A549 (cell line): ENCODE measurements around the gene COPS3.

Experiments
- BHLHE40 ChIP-seq: IDR thresholded peaks from 2 replicates; pipeline ENCODE4 v1.6.1; 2012; ENCODE audit warnings: low read depth, low read length, inconsistent platforms
- CHD2 ChIP-seq: fragments of 150-350 bp; IDR thresholded peaks from 2 replicates; pipeline ENCODE4 v1.6.1; 2014; ENCODE audit warnings: low read length; ENCODE audit not compliant: partially characterized antibody
- CHD4 ChIP-seq: fragments of 200-600 bp; sonication (generic); IDR thresholded peaks from 2 replicates; pipeline ENCODE4 v1.6.1; 2016; ENCODE audit warnings: antibody characterized with exemption, mild to moderate bottlenecking, borderline replicate concordance
- KDM1A ChIP-seq: fragments of 200-600 bp; sonication (generic); IDR thresholded peaks from 2 replicates; pipeline ENCODE4 v1.6.1; 2016; ENCODE audit warnings: low read depth, mild to moderate bottlenecking
- POLR2AphosphoS2 ChIP-seq: conservative IDR thresholded peaks from 2 replicates; pipeline ENCODE4 v1.6.1; 2012; ENCODE audit warnings: low read length, improper control_type of control experiment, inconsistent platforms
- RFX5 ChIP-seq: fragments of 450-650 bp; IDR thresholded peaks from 2 replicates; pipeline ENCODE4 v1.7.1; 2014; ENCODE audit warnings: antibody characterized with exemption, mild to moderate bottlenecking, moderate library complexity
- TF ChIP-seq, protein P1 (sequence below): fragments of >200 bp; sonication (Bioruptor Twin); formaldehyde crosslinking; IDR thresholded peaks from 3 replicates; pipeline ENCODE4 v1.5.1; 2016

DNA sequence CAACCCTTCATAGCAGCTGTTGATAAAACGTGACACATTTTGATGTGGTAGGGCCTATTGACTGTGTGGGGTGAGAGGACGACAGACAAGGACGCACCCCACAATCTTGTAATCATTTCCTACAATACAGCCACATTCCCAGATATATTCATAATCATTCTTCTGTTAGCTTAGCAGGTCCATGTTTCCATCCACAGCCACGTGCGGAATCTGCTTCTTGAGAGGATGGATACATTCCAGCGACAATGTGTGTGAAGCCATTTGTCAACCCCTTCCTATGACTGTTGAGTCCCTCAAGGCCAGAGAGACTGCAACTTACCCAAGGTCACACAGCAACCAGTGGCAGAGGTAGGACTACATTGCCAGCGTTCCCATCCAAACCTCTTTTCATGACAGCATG lies 8.7 kb upstream of the COPS3 start:
- TF ChIP-seq BHLHE40 (no peak), CHD4 (no peak), KDM1A (no peak), RFX5 (no peak), POLR2AphosphoS2 (no peak), CHD2 (no peak)
- TF ChIP-seq, protein P1, sequence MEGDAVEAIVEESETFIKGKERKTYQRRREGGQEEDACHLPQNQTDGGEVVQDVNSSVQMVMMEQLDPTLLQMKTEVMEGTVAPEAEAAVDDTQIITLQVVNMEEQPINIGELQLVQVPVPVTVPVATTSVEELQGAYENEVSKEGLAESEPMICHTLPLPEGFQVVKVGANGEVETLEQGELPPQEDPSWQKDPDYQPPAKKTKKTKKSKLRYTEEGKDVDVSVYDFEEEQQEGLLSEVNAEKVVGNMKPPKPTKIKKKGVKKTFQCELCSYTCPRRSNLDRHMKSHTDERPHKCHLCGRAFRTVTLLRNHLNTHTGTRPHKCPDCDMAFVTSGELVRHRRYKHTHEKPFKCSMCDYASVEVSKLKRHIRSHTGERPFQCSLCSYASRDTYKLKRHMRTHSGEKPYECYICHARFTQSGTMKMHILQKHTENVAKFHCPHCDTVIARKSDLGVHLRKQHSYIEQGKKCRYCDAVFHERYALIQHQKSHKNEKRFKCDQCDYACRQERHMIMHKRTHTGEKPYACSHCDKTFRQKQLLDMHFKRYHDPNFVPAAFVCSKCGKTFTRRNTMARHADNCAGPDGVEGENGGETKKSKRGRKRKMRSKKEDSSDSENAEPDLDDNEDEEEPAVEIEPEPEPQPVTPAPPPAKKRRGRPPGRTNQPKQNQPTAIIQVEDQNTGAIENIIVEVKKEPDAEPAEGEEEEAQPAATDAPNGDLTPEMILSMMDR, result no peak
